Measurements from ENCODE around the gene KRTAP4-16.
"Not testable (repeated sequence)": the region's sequence is repeated elsewhere in the genome, so short reads cannot be mapped to it uniquely, and the experiment has no call there.

DNA sequence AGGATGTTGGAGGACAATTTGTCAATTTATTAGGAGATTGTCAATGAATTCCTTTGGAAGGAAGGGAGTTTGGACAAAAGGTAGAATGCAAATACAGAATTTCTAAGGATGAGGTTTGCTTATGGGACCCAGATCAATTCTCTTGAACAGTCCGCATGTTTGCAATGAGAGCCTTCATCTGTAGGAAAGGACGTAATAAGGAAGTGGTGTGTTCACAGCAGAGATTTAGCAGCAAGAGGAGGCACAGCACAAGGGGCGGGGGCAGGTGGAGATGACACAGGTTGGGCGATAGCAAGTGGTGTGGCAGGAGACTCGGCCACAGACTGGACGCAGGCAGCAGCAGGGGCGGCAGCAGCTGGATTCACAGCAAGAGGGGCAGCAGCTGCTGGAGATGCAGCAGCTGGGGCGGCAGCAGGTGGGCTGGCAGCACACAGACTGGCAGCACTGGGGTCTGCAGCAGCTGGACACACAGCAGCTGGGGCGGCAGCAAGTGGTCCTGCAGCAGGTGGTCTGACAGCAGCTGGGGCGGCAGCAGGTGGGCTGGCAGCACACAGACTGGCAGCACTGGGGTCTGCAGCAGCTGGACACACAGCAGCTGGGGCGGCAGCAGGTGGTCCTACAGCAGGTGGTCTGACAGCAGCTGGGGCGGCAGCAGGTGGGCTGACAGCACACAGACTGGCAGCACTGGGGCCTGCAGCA lies 21.4 kb upstream of the KRTAP4-16 start:
- TF ChIP-seq, protein P1, sequence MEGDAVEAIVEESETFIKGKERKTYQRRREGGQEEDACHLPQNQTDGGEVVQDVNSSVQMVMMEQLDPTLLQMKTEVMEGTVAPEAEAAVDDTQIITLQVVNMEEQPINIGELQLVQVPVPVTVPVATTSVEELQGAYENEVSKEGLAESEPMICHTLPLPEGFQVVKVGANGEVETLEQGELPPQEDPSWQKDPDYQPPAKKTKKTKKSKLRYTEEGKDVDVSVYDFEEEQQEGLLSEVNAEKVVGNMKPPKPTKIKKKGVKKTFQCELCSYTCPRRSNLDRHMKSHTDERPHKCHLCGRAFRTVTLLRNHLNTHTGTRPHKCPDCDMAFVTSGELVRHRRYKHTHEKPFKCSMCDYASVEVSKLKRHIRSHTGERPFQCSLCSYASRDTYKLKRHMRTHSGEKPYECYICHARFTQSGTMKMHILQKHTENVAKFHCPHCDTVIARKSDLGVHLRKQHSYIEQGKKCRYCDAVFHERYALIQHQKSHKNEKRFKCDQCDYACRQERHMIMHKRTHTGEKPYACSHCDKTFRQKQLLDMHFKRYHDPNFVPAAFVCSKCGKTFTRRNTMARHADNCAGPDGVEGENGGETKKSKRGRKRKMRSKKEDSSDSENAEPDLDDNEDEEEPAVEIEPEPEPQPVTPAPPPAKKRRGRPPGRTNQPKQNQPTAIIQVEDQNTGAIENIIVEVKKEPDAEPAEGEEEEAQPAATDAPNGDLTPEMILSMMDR (IDR thresholded peaks at IDR 0.05): not testable (repeated sequence)
- TF ChIP-seq POLR2AphosphoS5, POLR2A, EP300 (IDR thresholded peaks at IDR 0.05): not testable (repeated sequence)
